GM19324 (cell line): ENCODE results near the gene LZTS3.
"Not testable (repeated sequence)": the region's sequence is repeated elsewhere in the genome, so short reads cannot be mapped to it uniquely, and the experiment has no call there.

Experiments used
- ATAC-seq: cut with Tn5 transposase; IDR thresholded peaks from one replicate; pipeline ENCODE4 v1.9.1; 2021; ENCODE audit warnings: mild to moderate bottlenecking, moderate library complexity; ENCODE audit not compliant: unreplicated experiment, low FRiP score

The LZTS3 gene

GRCh38 chr20:3193806-3194616, 20.7 kb upstream of the LZTS3 start:
- ATAC-seq, result no peak

- no peak for ATAC-seq
Measured at GRCh38 chr20:3192226-3193015, 19.1 kb upstream of the LZTS3 start.

- ATAC-seq, result no peak
Measured at GRCh38 chr20:3190681-3191111, 17.3 kb upstream of the LZTS3 start.

GRCh38 chr20:3189561-3190131, 16.3 kb upstream of the LZTS3 start:
- no peak for ATAC-seq

GRCh38 chr20:3188823-3189413, 15.6 kb upstream of the LZTS3 start:
- ATAC-seq, result no peak

- ATAC-seq, result not testable (repeated sequence)
Measured at GRCh38 chr20:3187861-3188260, 14.5 kb upstream of the LZTS3 start.

GRCh38 chr20:3183896-3184612, 10.7 kb upstream of the LZTS3 start:
- no peak for ATAC-seq

- ATAC-seq, result not testable (repeated sequence)
Measured at GRCh38 chr20:3182429-3182828, 9.1 kb upstream of the LZTS3 start.

- ATAC-seq, result no peak
Measured at GRCh38 chr20:3181270-3181669, 7.9 kb upstream of the LZTS3 start.

GRCh38 chr20:3180319-3180718, 7.0 kb upstream of the LZTS3 start:
- no peak for ATAC-seq

GRCh38 chr20:3177746-3178485, 4.6 kb upstream of the LZTS3 start:
- ATAC-seq, result no peak

GRCh38 chr20:3175270-3175669, 1.9 kb upstream of the LZTS3 start:
- no peak for ATAC-seq

GRCh38 chr20:3174442-3175261, 1.3 kb upstream of the LZTS3 start:
- ATAC-seq, result no peak

- peak; percentile 21 for ATAC-seq
Measured at GRCh38 chr20:3173610-3174441, 477 bp upstream of the LZTS3 start.

- ATAC-seq, result no peak
Measured at GRCh38 chr20:3172126-3172932, 1.0 kb downstream of the LZTS3 start.

- no peak for ATAC-seq
Measured at GRCh38 chr20:3171391-3172125, 1.8 kb downstream of the LZTS3 start.
